Measurements from ENCODE around the gene DDR2. TPM values are rescaled to one million over a fixed set of nuclear protein-coding genes. Genes with fewer than 3 reads are reported as not detected.

Gene DDR2
- total RNA-seq, 2 experiments from 2014 or later: 0.21 to 0.23 TPM

DNA sequence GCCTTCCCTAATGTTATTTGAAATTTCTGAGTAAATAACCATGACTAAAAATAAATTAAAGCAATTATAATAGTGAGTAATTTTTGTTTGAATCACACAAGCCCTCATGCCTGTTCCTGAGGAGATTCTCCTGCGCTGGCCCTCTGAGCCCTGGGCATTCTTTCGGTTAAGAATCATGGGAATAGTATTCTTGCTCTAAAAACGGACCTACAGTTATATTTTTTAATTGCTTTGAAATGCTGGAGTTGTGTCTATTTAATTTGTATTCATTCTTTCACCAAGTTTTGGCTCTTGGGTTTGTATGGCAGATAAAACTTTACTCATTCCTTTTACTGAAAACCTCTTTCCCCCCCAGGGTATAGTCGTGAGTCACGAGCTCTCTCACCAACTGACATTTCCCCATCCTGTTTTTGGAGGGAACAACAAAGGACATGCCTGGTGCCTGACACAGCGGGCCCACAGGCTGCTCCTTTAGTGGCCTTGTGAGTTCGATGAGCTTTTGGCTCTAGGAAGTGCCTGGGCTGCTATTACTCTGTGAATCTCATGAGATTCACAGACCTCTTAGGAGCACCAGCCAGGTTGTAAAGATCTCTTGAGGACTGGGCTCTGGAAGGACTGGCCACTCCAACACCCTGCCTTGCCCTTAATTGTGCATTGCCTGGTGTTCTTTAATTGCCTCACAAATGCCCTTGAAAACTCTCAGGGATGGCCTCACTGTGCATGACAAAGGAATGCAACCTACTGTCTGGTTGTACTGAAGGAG, 58.6 kb downstream of the DDR2 start:
- Mint-ChIP-seq H3K4me3 (no peak overlapping the region), H3K36me3 (ENCODE audit: low read depth) (no peaks in the 10 kb centered on the region), H3K27ac (no peak overlapping the region), H3K9me3 (ENCODE audit: low read depth) (no peaks in the 10 kb centered on the region), H3K4me1 (peaks cover 3% of the 10 kb centered on the region), H3K27me3 (peaks cover 15% of the 10 kb centered on the region)
- intact Hi-C loops (cut with DNase I, micrococcal nuclease): no loop called here
- ChIA-PET CTCF (no interaction called here), POLR2A (no interaction called here)
- ATAC-seq (peak; percentile 47), DNase-seq (peak; percentile 23)

DNA sequence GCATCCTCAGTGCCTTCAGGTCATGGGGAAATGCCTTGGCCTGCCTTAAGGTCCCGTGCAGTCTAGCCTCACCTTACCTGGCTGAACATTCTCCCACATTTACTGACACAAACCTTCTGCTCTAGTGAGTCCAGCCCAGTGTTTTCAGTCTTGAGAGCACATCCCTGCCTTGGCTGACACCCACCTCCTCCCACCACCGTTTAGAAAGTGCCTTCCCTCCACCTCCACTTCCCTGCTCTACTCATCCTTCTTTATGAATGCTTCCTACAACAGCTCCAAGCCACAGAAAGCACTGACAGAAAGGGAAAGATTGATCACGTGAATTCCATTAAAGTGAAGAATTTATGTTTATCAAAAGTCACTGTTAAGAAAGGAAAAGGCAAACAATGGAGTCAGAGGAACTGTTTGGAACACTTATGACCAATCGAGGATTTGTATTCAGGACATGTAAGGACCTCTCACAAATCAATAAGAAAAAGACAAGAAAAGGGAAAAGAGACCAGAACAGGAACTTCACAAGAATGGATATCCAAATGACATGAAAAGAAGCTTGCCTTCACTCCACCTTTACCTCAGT, 59.8 kb downstream of the DDR2 start:
- Mint-ChIP-seq H3K9me3 (ENCODE audit: low read depth) (no peaks in the 10 kb centered on the region), H3K27ac (no peak overlapping the region), H3K36me3 (ENCODE audit: low read depth) (no peaks in the 10 kb centered on the region), H3K4me1 (peaks cover 3% of the 10 kb centered on the region), H3K4me3 (no peak overlapping the region), H3K27me3 (peaks cover 13% of the 10 kb centered on the region)
- POLR2A ChIA-PET: no interaction called here
- DNase-seq: no peak
- CTCF ChIA-PET: no interaction called here
- intact Hi-C loops (cut with DNase I, micrococcal nuclease): no loop called here
- ATAC-seq: no peak

DNA sequence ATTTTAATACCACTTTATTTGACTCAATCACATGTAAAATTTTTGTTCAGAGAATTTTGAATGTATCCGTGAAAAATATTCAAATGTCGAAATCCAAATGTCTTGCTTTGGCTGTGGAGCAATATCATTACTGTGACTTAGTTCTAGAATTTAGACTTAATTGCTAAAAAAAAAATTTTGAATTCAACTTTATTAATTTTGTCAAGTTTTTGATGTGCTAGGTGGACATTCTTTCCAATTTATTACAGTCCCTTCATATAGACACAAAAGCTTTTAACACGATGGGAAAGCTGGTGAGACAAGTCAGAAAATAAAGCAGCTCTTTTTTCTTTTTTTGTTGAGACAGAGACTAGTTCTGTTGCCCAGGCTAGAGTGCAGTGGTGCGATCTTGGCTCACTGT, 62.6 kb downstream of the DDR2 start:
- ATAC-seq: no peak
- H3K4me3 Mint-ChIP-seq: no peak overlapping the region
- no peaks in the 10 kb centered on the region for H3K36me3 Mint-ChIP-seq (ENCODE audit: low read depth)
- H3K4me1 Mint-ChIP-seq: no peaks in the 10 kb centered on the region
- POLR2A ChIA-PET: no interaction called here
- no peak overlapping the region for H3K27ac Mint-ChIP-seq
- intact Hi-C loops (cut with DNase I, micrococcal nuclease): no loop called here
- H3K9me3 Mint-ChIP-seq (ENCODE audit: low read depth): no peaks in the 10 kb centered on the region
- peaks cover 10% of the 10 kb centered on the region for H3K27me3 Mint-ChIP-seq
- DNase-seq: no peak
- CTCF ChIA-PET: interaction anchor here (1.3 kb wide), 1 partner anchor 82 kb away, joined by 3 read pairs; no protein-coding TSS in a partner anchor

DNA sequence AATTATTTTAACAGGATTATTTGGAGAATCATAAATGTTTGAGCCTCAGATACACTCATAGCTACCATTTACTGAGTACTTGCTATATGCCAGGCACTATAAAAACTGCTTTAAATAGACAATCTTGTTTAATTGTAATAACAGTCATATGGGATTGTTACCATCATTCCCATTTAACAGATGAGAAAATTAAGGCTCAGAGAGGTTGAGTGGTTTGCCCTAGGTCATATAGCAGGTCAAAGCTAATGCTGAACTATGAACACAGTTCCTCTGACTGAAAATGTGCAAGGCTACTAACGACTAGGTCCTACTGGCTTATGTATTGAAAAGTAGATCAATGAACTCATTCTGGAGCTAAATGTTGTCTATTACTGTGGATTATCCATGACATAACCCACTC, 63.4 kb downstream of the DDR2 start:
- POLR2A ChIA-PET: no interaction called here
- Mint-ChIP-seq H3K9me3 (ENCODE audit: low read depth) (no peaks in the 10 kb centered on the region), H3K36me3 (ENCODE audit: low read depth) (no peaks in the 10 kb centered on the region), H3K4me3 (no peak overlapping the region), H3K27ac (no peak overlapping the region), H3K27me3 (peaks cover 6% of the 10 kb centered on the region), H3K4me1 (no peaks in the 10 kb centered on the region)
- intact Hi-C loops (cut with DNase I, micrococcal nuclease): no loop called here
- DNase-seq (no peak), ATAC-seq (no peak)
- CTCF ChIA-PET: no interaction called here

DNA sequence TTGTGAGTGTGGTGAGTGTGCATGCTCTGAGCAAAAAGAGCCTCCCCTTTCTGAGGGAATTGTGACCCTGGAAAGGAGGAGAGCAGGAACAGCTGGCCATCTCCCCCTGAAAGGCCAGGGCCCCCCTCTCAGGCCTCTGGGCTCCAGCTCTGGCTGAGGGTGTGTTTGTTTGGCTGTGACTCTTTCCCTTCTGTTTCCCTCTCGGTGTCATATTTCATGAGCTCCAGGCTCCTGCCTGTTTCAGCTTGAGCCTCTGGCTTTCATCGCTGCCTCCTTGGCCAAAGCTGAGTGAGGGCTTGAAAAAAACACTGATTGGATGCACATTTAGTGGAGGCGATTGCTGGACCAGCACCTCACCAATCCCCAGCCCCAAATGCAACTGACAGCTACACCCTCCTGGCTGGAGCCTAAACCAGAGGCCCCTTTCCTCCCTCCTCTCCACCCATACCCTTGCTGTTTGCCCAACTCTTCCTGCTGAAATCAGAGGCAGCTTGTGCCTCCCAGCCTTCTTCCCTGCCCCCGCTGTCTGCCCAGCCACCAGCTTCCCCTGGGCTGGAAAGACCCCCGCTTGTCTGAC, 64.1 kb downstream of the DDR2 start:
- DNase-seq (no peak), ATAC-seq (no peak)
- no peak overlapping the region for H3K4me3 Mint-ChIP-seq
- no peaks in the 10 kb centered on the region for H3K36me3 Mint-ChIP-seq (ENCODE audit: low read depth)
- CTCF ChIA-PET: interaction anchor here (0.8 to 0.9 kb wide), 2 partner anchors 35 to 150 kb away, joined by 3 to 4 read pairs; no protein-coding TSS in a partner anchor
- peaks cover 6% of the 10 kb centered on the region for H3K27me3 Mint-ChIP-seq
- H3K4me1 Mint-ChIP-seq: no peaks in the 10 kb centered on the region
- POLR2A ChIA-PET: no interaction called here
- H3K27ac Mint-ChIP-seq: no peak overlapping the region
- intact Hi-C loops (cut with DNase I, micrococcal nuclease): no loop called here
- no peaks in the 10 kb centered on the region for H3K9me3 Mint-ChIP-seq (ENCODE audit: low read depth)

DNA sequence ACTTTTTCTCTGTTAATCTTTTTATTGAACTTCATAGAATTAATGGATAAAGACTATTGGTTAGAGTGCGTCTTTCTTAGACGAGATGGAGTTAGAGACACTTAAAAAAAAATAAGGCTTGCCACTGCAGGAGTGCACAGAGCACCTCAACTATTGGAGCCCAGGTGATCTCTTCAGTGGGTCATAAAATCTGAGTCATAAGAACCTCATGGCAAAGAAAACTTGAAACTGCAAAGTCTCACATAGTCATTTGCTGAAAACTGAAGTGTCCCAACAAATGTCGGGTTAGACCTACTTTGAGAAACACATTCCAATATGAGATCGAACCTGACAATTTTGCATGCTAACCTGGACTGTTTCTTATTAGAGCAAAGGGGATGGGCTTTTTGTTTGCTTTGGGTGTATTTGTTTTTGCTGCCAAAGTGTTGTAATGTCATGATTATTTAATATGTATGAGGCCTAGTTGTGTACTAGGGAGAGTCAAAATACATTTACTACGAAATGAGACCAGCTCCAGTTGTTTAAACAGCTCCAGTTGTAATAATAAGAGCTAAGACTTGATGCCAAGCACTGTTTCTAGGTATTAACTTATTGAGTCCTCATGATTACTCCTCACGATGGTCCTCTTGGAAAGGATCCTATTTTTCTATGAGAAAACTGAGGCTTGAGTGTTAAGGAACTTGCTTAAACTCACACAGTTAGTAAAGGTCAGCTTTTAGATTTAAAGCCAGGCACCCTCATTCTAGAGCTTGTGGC, 65.1 kb downstream of the DDR2 start:
- no peaks in the 10 kb centered on the region for H3K9me3 Mint-ChIP-seq (ENCODE audit: low read depth)
- intact Hi-C loops (cut with DNase I, micrococcal nuclease): no loop called here
- H3K27me3 Mint-ChIP-seq: peaks cover 6% of the 10 kb centered on the region
- H3K4me3 Mint-ChIP-seq: no peak overlapping the region
- ATAC-seq: no peak
- no peak for DNase-seq
- no peaks in the 10 kb centered on the region for H3K36me3 Mint-ChIP-seq (ENCODE audit: low read depth)
- no peaks in the 10 kb centered on the region for H3K4me1 Mint-ChIP-seq
- no peak overlapping the region for H3K27ac Mint-ChIP-seq
- POLR2A ChIA-PET: no interaction called here
- CTCF ChIA-PET: interaction anchor here (0.8 to 0.9 kb wide), 2 partner anchors 34 to 149 kb away, joined by 3 to 4 read pairs; no protein-coding TSS in a partner anchor

DNA sequence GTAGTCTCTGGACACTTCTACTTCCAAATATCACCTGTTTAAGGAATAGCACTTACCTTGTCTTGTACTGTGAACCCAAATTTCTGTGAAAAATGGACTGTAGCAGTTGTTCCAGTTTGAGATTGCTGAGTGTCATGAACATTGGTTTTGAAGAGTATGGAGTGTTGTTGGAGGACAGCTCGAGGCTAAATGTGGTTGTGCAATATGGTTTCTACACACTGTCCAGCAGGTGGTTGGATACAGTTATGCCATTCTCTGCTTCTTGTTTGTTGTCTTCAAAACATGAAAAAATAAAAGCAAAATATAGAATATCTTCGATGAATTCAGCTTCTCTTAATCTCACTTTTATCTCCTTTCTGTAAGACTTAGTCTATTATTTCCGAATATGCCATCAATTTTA, 67.1 kb downstream of the DDR2 start:
- DNase-seq: no peak
- intact Hi-C loops (cut with DNase I, micrococcal nuclease): no loop called here
- Mint-ChIP-seq H3K9me3 (ENCODE audit: low read depth) (no peaks in the 10 kb centered on the region), H3K4me1 (no peaks in the 10 kb centered on the region), H3K36me3 (ENCODE audit: low read depth) (no peaks in the 10 kb centered on the region), H3K4me3 (no peak overlapping the region), H3K27ac (no peak overlapping the region), H3K27me3 (peaks cover 3% of the 10 kb centered on the region)
- ChIA-PET CTCF (interaction anchor here (0.7 to 1.0 kb wide), 2 partner anchors 13 to 209 kb away, joined by 3 read pairs; no protein-coding TSS in a partner anchor), POLR2A (no interaction called here)
- ATAC-seq: no peak

DNA sequence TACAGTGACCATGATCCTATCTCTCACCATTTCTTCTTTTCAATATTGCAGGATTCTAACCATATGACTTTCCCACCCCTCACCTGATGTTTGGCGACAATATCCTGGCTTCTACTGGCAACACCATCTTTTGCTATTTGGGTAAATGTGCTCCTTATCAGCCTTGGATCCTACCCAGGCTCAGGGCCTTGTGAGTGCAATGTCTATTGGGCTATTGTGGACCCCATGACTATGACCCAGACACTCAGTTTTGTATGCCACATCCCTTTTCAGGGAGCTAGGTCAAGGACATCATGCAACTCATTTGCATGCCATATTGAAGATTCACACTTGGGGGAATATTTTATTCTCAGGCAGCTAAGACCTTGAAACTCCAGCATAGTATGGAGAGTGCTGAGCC, 67.9 kb downstream of the DDR2 start:
- Mint-ChIP-seq H3K4me3 (no peak overlapping the region), H3K4me1 (no peaks in the 10 kb centered on the region), H3K36me3 (ENCODE audit: low read depth) (no peaks in the 10 kb centered on the region), H3K9me3 (ENCODE audit: low read depth) (no peaks in the 10 kb centered on the region), H3K27me3 (peaks cover 2% of the 10 kb centered on the region), H3K27ac (no peak overlapping the region)
- ChIA-PET CTCF (interaction anchor here (1.0 kb wide), 1 partner anchor 12 kb away, joined by 3 read pairs; no protein-coding TSS in a partner anchor), POLR2A (no interaction called here)
- no peak for ATAC-seq
- DNase-seq: no peak
- intact Hi-C loops (cut with DNase I, micrococcal nuclease): no loop called here

DNA sequence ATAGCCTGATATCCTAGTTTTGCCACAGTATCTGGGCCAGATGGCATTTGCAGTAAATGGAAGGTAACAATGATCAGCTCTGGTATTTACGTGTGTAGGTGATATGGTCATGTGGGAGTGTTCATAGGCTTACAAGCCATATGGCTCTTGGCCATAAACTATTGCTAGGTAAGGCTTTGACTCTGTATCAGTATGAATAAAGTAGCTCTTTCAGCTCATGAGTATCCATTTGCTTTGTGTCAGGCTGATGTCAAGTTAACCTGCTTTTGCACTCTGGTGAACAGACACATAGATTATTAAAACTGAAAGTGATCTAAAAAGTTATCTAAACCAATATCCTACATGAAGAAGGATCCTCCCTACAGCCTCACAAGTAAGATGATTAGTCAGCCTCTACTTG, 69.0 kb downstream of the DDR2 start:
- POLR2A ChIA-PET: no interaction called here
- CTCF ChIA-PET: interaction anchor here (0.6 kb wide), 1 partner anchor 173 kb away, joined by 3 read pairs; no protein-coding TSS in a partner anchor
- Mint-ChIP-seq H3K27ac (no peak overlapping the region), H3K9me3 (ENCODE audit: low read depth) (no peaks in the 10 kb centered on the region), H3K4me1 (no peaks in the 10 kb centered on the region), H3K4me3 (no peak overlapping the region), H3K27me3 (peaks cover 2% of the 10 kb centered on the region), H3K36me3 (ENCODE audit: low read depth) (no peaks in the 10 kb centered on the region)
- ATAC-seq (peak; percentile 70), DNase-seq (no peak)
- intact Hi-C loops (cut with DNase I, micrococcal nuclease): no loop called here

DNA sequence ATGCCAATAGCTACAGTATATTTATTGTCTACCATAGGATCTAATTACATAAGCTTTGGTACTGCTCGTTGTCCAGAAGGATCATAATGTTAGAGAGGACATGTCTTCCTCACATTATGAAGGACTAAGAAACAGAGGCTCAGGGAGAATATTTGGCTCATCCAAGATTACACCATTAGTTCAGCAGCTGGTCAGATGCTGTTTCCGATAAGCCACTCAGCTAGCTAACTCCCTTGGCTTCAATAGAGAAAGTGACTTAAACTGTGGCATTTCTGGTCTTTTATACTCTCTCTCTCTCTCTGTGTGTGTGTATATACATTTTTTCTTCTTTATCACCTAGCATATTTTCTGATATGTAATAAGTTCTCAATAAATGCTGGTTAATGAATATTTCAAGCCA, 70.4 kb downstream of the DDR2 start:
- peaks cover 2% of the 10 kb centered on the region for H3K27me3 Mint-ChIP-seq
- DNase-seq: no peak
- no peak overlapping the region for H3K27ac Mint-ChIP-seq
- ChIA-PET CTCF (interaction anchor here (0.6 kb wide), 1 partner anchor 43 kb away, joined by 3 read pairs; no protein-coding TSS in a partner anchor), POLR2A (no interaction called here)
- ATAC-seq: no peak
- no peaks in the 10 kb centered on the region for H3K9me3 Mint-ChIP-seq (ENCODE audit: low read depth)
- H3K36me3 Mint-ChIP-seq (ENCODE audit: low read depth): no peaks in the 10 kb centered on the region
- H3K4me1 Mint-ChIP-seq: no peaks in the 10 kb centered on the region
- intact Hi-C loops (cut with DNase I, micrococcal nuclease): no loop called here
- H3K4me3 Mint-ChIP-seq: no peak overlapping the region

DNA sequence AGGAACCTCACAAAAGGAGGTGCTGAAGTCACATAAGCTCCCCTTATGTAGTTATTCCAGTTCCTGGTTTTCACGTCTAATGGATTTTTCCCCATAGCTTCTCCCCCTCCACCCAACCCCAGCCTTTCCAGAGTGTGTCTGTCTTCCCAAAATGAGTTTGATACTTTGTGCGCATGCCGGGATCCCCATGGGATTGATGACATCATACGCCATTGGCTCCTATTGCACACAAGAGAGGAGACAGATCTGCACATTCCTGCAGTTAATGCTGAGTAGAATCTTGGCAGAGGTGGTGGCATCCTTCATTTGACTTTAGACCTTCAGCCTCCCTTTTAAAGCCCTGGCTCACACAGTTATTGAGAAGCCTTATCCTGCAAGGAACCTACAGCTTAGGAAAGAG, 71.4 kb downstream of the DDR2 start:
- Mint-ChIP-seq H3K36me3 (ENCODE audit: low read depth) (no peaks in the 10 kb centered on the region), H3K9me3 (ENCODE audit: low read depth) (no peaks in the 10 kb centered on the region), H3K27ac (no peak overlapping the region), H3K27me3 (peaks cover 2% of the 10 kb centered on the region), H3K4me3 (no peak overlapping the region), H3K4me1 (no peaks in the 10 kb centered on the region)
- ATAC-seq (no peak), DNase-seq (no peak)
- POLR2A ChIA-PET: no interaction called here
- intact Hi-C loops (cut with DNase I, micrococcal nuclease): no loop called here
- CTCF ChIA-PET: no interaction called here

All from activated CD4-positive, alpha-beta T cell treated with anti-CD3 and anti-CD28 coated beads for 36 hours (primary cell).